Central memory CD8-positive, alpha-beta T cell (primary cell): Measurements from ENCODE around the gene CLCN1.
A peak's percentile ranks its signal among the peaks of the same experiment; 100 is the strongest.

Experiments
- ATAC-seq: fragments of 150-1000 bp; cut with Tn5 transposase; replicated peaks from 2 replicates; pipeline ENCODE4 v1.10.0; 2022; ENCODE audit warnings: mild to moderate bottlenecking, moderate FRiP score, moderate number of reproducible peaks; ENCODE audit not compliant: poor library complexity, severe bottlenecking; ENCODE audit errors: extremely low read depth
- DNase-seq, 2 donors: peaks; one replicate each; pipeline ENCODE4 v3.0.0; 2021; ENCODE audit warnings: low spot score in 2 of 2
- H3K27ac Mint-ChIP-seq: one replicate; pipeline ENCODE4 v1.8.0; 2022; ENCODE audit warnings: low read depth, mild to moderate bottlenecking, moderate library complexity, mixed read lengths
- H3K27me3 Mint-ChIP-seq: one replicate; pipeline ENCODE4 v1.8.0; 2022; ENCODE audit warnings: mixed read lengths
- H3K36me3 Mint-ChIP-seq: one replicate; pipeline ENCODE4 v1.8.0; 2022; ENCODE audit warnings: mild to moderate bottlenecking, moderate library complexity, mixed read lengths; ENCODE audit not compliant: insufficient read depth
- H3K4me1 Mint-ChIP-seq: one replicate; pipeline ENCODE4 v1.8.0; 2022; ENCODE audit warnings: mixed read lengths
- H3K4me3 Mint-ChIP-seq: one replicate; pipeline ENCODE4 v1.8.0; 2022; ENCODE audit warnings: mild to moderate bottlenecking, moderate library complexity, mixed read lengths
- H3K9me3 Mint-ChIP-seq: one replicate; pipeline ENCODE4 v1.8.0; 2022; ENCODE audit warnings: mixed read lengths

CLCN1 gene

DNA sequence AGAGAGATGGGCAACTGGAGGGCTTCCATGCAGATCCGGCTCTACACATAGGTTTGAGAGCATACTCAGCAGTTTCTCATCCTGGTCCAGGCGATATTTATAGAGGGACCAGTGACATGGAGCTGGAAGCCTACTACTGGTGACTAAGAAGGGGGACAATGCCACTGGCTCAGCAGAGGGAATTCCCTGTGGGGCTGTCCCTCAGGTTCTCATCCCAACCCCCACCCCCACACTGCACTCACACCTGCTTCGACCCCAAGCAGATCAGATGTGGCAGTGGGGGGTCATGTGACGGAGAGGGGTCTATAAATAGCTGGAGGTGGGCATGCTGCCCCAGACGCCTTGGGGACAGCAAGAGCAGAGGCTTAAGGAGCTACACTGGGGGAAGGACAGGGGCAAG lies at the start of gene CLCN1:
Gene CLCN1, plus strand, starts transcription at position 336 of the 400 bp plus-strand sequence. CDS start 102 bp downstream, outside the sequence.
- Mint-ChIP-seq H3K27ac (no peak within 1 kb of the TSS), H3K36me3 (peaks cover 6% of the 10 kb centered on the region), H3K27me3 (no peaks in the 10 kb centered on the region), H3K9me3 (no peaks in the 10 kb centered on the region), H3K4me3 (no peak within 1 kb of the TSS), H3K4me1 (peaks cover 16% of the 10 kb centered on the region)
- ATAC-seq (no peak), DNase-seq (no peak)

DNA sequence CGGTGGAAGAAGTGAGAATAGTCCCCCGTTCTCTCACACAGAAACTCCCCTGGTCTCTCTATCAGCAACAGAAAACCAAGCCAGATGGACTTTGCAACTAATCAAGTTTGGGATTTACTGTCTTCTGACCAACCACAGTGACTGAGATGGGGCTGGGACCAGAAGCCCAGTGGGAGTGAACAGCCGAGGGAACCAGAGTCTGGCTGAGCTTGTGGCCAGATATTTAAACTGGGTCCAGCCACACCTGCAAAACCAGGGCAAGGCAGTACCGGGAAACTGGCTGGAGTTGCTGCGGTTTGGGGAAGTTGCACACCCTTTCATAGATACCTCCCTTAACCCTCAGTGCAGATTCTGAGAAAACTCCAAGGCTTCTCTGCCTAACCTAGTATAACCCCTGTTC lies 46.7 kb upstream of the CLCN1 start:
- Mint-ChIP-seq H3K27me3 (no peaks in the 10 kb centered on the region), H3K9me3 (no peaks in the 10 kb centered on the region), H3K4me1 (peaks cover 20% of the 10 kb centered on the region), H3K4me3 (no peak overlapping the region), H3K27ac (no peak overlapping the region), H3K36me3 (peaks cover 32% of the 10 kb centered on the region)
- DNase-seq (no peak), ATAC-seq (no peak)

DNA sequence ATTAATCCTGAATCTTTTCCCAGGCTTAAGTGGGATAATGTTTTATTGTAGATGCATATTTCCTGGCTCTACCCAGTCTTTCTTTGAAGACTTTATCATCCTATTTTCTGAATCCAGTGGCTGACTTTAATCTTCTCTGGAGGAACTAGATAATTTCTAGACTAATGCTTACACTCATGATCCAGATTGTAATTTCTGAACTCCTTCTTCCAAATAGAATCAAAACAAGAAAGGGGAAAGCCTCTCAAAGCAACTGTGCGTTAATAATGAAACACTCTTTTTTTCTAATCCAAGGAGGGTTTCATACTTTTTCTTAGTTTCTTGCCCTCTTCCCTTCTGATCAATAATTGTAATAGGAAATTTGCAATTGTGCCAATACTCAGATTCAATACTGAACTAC lies 44.7 kb upstream of the CLCN1 start:
- no peak for DNase-seq
- H3K36me3 Mint-ChIP-seq, result peaks cover 21% of the 10 kb centered on the region
- peak overlapping the region; percentile 57 for H3K27ac Mint-ChIP-seq
- no peaks in the 10 kb centered on the region for H3K27me3 Mint-ChIP-seq
- ATAC-seq, result no peak
- H3K9me3 Mint-ChIP-seq, result no peaks in the 10 kb centered on the region
- H3K4me1 Mint-ChIP-seq, result peaks cover 6% of the 10 kb centered on the region
- H3K4me3 Mint-ChIP-seq, result no peak overlapping the region

DNA sequence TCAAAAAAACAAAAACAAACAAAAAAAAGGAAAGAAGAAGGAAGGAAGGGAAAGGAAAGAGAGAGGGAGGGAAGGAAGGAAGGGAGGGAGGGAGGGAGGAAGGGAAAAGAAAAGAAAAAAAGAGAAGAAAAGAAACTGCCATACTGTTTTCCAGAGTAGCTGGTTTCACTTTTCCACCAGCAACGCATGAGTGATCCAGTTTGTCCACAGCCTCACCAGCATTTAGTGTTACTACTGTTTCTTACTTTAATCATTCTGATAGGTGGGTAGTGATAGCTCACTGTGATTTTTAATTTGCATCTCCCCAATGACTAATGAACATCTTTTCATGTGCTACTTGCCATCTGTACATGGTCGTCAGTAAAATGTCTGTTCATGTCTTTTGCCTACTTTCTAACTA lies 43.0 kb upstream of the CLCN1 start:
- H3K4me1 Mint-ChIP-seq, result peaks cover 6% of the 10 kb centered on the region
- peak overlapping the region; percentile 23 for H3K27ac Mint-ChIP-seq
- ATAC-seq (no peak), DNase-seq (no peak)
- H3K4me3 Mint-ChIP-seq, result no peak overlapping the region
- no peaks in the 10 kb centered on the region for H3K27me3 Mint-ChIP-seq
- peaks cover 11% of the 10 kb centered on the region for H3K36me3 Mint-ChIP-seq
- H3K9me3 Mint-ChIP-seq, result no peaks in the 10 kb centered on the region

DNA sequence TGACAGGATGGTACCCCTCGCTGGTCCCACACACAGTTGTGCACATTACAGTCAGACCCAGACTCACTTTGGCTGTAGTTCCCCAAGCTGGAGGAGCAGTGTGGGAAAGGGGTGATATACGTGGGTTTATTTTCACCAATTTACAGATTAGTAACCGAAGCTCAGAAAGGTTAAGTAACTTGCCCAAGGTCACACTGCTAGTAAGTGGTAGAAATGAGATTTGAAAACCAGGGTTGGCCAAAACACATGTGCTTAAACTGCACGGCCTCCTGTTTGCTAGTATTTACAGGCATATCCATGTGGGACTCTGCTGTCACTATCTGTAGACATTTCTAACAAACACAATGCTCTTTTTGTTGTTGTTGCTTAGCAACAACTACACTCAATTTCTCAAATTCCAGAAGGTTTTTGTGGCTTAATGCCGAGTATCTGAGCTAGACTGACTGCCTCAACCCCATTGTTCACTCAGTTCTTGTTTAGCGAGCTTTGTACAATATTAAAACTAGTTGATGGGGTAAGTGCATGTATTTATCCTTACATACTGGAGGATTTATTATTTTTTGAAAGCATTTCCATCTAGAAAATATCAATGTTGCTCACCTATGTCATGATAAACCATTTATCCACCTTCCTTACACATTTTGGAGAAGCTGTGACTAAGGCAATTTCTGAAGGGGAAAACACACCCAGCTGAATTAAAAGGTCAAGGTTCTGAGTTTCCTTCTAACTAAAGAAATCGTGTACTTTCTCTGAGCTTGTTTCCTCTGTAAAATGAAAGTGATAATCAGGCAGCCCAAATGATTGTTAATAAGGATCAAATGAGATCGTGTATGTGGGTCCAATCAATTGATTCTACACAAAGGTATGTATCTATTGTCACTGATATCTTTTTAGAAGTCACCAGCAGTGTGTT lies 36.5 kb upstream of the CLCN1 start:
- Mint-ChIP-seq H3K27me3 (no peaks in the 10 kb centered on the region), H3K4me3 (peak overlapping the region; percentile 58), H3K9me3 (no peaks in the 10 kb centered on the region), H3K36me3 (no peaks in the 10 kb centered on the region), H3K4me1 (peaks cover 29% of the 10 kb centered on the region), H3K27ac (peak overlapping the region; percentile 84)
- DNase-seq (no peak), ATAC-seq (peak; percentile 80)

DNA sequence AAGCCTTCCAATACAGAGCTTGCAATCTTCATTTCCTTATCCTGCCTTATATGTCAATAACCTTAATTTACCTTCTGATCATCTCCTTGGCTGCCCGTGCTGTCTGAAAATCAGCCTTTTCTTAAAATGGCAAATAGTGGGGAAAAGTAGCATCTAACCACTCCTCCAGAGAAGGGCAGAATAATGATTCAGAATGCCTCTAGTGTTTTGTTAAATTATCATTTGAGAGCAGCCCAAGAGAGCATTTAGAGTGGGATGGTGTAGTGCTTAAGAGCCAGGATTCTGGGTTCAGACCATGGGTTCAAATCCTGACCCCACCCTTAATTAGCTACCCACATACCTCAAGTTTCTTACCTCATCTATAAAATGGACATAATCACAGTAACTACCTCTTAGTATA lies 35.8 kb upstream of the CLCN1 start:
- DNase-seq (no peak), ATAC-seq (no peak)
- Mint-ChIP-seq H3K27ac (peak overlapping the region; percentile 84), H3K9me3 (no peaks in the 10 kb centered on the region), H3K27me3 (no peaks in the 10 kb centered on the region), H3K36me3 (no peaks in the 10 kb centered on the region), H3K4me3 (peak overlapping the region; percentile 58), H3K4me1 (peaks cover 29% of the 10 kb centered on the region)

DNA sequence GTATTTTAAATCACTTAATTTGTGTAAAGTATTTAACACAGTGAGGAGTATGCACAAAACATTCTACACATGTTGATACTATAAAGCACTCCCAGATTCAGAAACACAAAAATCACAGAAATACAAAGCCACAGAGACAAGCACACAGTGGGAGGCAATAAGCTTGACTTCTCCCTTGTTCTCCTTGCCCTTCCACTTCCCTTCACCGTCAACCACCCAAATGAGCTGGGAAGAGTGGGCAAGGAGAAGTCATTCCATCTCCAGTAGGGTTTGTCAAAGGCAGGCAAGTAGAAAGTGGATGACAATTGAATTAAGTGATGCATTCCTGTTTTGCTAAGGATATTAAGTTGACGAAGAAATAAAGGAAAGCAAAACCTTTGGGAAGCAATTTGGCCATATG lies 35.3 kb upstream of the CLCN1 start:
- Mint-ChIP-seq H3K9me3 (no peaks in the 10 kb centered on the region), H3K4me1 (peaks cover 29% of the 10 kb centered on the region), H3K27ac (peak overlapping the region; percentile 84), H3K27me3 (no peaks in the 10 kb centered on the region), H3K36me3 (no peaks in the 10 kb centered on the region), H3K4me3 (no peak overlapping the region)
- DNase-seq (no peak), ATAC-seq (no peak)

DNA sequence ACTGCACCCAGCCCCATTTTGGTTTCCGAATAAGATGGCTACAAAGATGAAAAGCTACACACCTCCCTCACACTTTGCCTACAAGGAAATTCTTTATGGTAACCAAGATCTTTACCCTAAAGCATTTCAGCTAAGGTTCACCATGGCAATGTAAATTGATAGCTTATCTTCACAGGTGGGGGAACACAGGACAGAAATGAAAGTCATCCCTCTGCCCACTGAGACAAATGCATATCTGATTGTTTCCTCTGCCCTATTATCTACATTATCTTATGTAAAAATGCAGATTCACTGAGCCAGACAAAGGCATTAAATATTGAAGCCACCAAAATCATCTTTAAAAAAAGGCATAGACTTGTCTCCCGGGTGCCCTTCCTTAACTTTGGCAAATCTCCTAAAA lies 34.4 kb upstream of the CLCN1 start:
- no peaks in the 10 kb centered on the region for H3K27me3 Mint-ChIP-seq
- no peak overlapping the region for H3K4me3 Mint-ChIP-seq
- no peak overlapping the region for H3K27ac Mint-ChIP-seq
- ATAC-seq (no peak), DNase-seq (no peak)
- peaks cover 29% of the 10 kb centered on the region for H3K4me1 Mint-ChIP-seq
- no peaks in the 10 kb centered on the region for H3K36me3 Mint-ChIP-seq
- no peaks in the 10 kb centered on the region for H3K9me3 Mint-ChIP-seq

DNA sequence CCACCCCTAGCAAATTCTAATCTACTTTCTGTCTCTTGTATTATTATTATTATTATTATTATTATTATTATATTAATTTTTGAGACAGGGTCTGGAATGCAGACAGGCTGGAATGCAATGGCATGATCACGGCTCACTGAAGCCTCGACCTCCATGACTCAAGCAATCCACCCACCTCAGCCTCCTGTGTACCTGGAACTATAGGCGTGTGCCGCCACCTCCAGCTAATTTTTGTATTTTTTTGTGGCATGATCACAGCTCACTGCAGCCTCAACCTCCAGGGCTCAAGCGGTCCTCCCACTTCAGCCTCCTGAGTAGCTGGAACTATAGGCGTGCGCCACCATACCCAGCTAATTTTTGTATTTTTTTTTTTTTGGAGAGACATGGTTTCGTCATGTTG lies 33.8 kb upstream of the CLCN1 start:
- H3K4me3 Mint-ChIP-seq, result no peak overlapping the region
- no peaks in the 10 kb centered on the region for H3K9me3 Mint-ChIP-seq
- H3K36me3 Mint-ChIP-seq, result no peaks in the 10 kb centered on the region
- H3K4me1 Mint-ChIP-seq, result peaks cover 29% of the 10 kb centered on the region
- DNase-seq (no peak), ATAC-seq (no peak)
- no peak overlapping the region for H3K27ac Mint-ChIP-seq
- H3K27me3 Mint-ChIP-seq, result no peaks in the 10 kb centered on the region

DNA sequence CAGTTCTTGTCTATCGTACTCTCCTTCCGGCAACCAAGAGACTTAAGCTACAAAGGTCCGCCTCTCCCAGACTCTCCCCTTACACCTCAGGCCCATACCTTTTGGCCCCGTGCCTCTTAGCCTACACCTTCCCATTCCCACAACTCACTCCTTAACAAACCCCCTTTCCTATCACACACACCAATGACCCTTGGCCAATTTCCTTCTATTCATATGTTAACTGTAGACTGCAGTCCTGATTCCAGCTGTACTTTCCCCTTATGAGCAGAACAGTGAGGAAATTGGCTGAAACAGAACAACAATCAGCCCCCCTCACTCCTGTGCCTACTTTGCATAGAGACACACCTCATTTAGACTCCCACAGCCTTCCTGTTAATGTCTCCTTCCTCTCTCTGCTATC lies 32.5 kb upstream of the CLCN1 start:
- Mint-ChIP-seq H3K27me3 (no peaks in the 10 kb centered on the region), H3K4me3 (no peak overlapping the region), H3K4me1 (peaks cover 36% of the 10 kb centered on the region), H3K27ac (no peak overlapping the region), H3K9me3 (no peaks in the 10 kb centered on the region), H3K36me3 (peaks cover 7% of the 10 kb centered on the region)
- DNase-seq (no peak), ATAC-seq (no peak)

DNA sequence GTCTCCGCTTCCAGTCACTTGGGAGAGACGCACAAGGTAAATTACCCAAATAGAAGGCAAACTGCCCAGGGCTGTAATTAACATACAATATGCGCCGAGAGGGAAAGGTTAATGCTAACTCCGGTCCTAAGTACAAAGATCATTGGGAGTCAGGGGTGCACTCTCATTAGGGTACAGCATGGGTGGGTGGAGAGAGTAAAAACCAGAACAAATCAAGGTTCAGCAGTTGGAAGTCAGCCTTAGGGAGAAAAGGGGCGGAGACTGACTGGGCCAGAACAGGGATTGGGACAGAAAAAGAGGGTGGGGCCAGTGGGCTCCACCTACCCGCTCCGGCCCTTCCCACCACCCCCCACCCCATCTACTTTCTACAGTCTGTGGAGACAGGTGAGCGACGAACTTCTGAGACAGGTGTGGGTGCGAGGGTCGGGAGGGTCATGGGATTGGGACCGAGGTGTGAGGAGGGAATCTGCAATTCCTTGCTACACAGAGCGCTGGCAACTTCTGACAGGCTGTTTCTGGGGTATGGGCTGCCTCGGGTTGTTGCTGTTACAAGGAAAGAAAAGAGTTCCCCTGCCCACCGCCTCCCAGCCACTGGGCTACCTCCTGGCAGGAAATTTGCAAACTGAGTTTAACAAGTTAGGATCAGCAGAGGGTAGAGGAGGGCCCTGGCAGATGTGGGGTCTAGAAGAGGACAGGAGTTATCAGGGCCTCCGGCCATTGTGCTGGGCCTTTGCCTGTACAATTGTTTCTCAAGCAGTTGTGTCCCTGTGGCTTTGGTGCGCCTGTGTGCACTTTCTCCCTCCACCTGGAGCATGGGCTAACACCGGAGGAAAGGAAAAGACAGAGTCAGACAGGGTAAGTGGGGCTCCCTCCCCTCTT lies 31.1 kb upstream of the CLCN1 start, which contains the start of gene TMEM139:
Gene TMEM139, plus strand, starts transcription at position 368 of the 879 bp plus-strand sequence. CDS start 1,000 bp downstream, outside the sequence.
- H3K27ac Mint-ChIP-seq, result peak within 1 kb of the TSS; percentile 75
- no peak for ATAC-seq
- H3K4me3 Mint-ChIP-seq, result no peak within 1 kb of the TSS
- peaks cover 36% of the 10 kb centered on the region for H3K4me1 Mint-ChIP-seq
- H3K27me3 Mint-ChIP-seq, result no peaks in the 10 kb centered on the region
- peaks cover 11% of the 10 kb centered on the region for H3K36me3 Mint-ChIP-seq
- DNase-seq, result no peak
- no peaks in the 10 kb centered on the region for H3K9me3 Mint-ChIP-seq

DNA sequence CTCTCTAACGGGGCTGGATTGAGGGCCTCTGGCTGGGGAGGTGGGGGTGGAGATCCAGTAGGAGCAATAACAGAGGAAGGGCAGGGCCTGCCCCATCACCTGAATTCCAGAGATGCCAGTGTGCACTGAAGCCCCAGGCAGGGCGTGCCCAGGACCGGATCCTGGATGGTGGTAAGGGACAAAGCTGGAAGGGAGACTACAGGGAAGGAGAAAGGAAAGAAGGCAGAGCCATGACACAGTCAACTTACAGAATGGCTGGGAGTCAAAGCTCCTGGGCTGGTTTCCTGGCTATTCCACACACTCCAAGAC lies 30.5 kb upstream of the CLCN1 start:
- Mint-ChIP-seq H3K4me3 (no peak overlapping the region), H3K9me3 (no peaks in the 10 kb centered on the region), H3K4me1 (peaks cover 36% of the 10 kb centered on the region), H3K36me3 (peaks cover 11% of the 10 kb centered on the region), H3K27me3 (no peaks in the 10 kb centered on the region), H3K27ac (peak overlapping the region; percentile 75)
- ATAC-seq (no peak), DNase-seq (no peak)
